Measurements from ENCODE around the gene ELANE.

ELANE gene

GRCh38 chr19:867855-868457 is 15.9 kb downstream of the ELANE start:
- no peak overlapping the region for H3K4me3 ChIP-seq (ENCODE audit: low read depth, low read length)
- DNase-seq (ENCODE audit: low read depth, low spot score) = no peak
- no peak for TF ChIP-seq CTCF (IDR thresholded peaks at IDR 0.05; ENCODE audit: insufficient read depth, low read length, missing control alignments)
- CTCF ChIA-PET = interaction anchor here (1.1 kb wide), 1 partner anchor 12 kb away, joined by 3 read pairs; no protein-coding TSS in a partner anchor
- POLR2A ChIA-PET = no interaction called here

DNA sequence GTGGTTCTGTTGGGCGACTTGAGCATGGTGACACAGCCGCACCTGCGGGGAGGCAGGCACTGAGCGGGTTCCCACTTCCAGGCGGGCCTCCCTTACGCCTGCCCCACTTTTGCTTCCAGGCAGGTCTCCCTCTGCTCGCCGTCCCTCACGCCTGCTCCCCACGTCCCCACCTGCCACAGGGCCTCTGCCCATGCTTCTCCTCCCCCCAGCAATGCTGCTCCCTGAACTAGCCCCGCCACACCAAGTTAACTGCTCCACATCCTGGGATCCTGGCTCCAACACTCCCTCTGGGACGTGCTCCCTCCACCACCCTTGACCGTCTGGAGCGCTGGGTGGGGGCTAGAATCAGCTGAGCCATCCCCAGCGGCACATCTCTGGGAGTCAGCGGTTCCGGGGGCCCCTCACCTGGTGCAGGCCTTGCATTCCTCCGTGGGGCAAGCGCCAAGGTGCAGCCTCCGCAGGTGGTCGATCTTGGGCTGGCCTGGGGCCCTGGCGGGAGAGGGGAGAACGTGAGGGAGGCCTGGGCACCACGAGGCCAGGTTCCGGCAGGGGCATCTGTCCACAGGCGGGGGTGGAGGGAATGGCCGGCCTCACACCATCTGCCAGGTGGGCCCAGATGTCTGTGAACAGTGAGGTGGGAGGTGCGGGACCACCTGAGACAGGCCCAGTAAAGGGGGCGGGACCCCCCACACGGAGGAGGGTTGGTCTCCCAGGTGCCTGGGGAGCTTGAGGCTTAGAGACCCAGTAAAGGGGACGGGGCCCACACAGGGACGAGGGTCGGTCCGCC is 16.5 kb downstream of the ELANE start:
- H3K4me3 ChIP-seq (ENCODE audit: low read depth, low read length) = no peak overlapping the region
- CTCF ChIA-PET = interaction anchor here (0.6 kb wide), 1 partner anchor 10 kb away, joined by 3 read pairs; no protein-coding TSS in a partner anchor
- no peak for TF ChIP-seq CTCF (IDR thresholded peaks at IDR 0.05; ENCODE audit: insufficient read depth, low read length, missing control alignments)
- POLR2A ChIA-PET = no interaction called here
- no peak for DNase-seq (ENCODE audit: low read depth, low spot score)

- no peak overlapping the region for H3K4me3 ChIP-seq (ENCODE audit: low read depth, low read length)
- no peak for TF ChIP-seq CTCF (IDR thresholded peaks at IDR 0.05; ENCODE audit: insufficient read depth, low read length, missing control alignments)
- peak; percentile 75 for DNase-seq (ENCODE audit: low read depth, low spot score)
- ChIA-PET POLR2A (no interaction called here), CTCF (interaction anchor here (0.6 kb wide), 1 partner anchor 11 kb away, joined by 3 read pairs; no protein-coding TSS in a partner anchor)
Measured at GRCh38 chr19:869245-870177, 17.4 kb downstream of the ELANE start.

DNA sequence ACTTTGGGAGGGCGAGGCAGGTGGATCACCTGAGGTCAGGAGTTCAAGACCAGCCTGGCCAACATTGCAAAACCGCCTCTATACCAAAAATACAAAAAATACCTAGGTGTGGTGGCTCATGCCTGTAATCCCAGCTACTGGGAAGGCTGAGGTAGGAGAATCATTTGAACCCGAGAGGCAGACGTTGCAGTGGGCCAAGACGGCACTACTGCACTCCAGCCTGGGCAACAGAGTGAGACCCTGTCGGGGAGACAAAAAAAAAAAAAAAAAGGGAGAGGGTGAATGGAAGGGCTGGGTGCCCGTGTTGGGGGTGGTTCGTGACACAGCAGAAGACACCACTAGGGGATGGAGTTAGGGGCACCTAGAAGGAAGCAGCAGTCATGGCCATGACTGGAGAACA is 18.2 kb downstream of the ELANE start:
- no peak for TF ChIP-seq CTCF (IDR thresholded peaks at IDR 0.05; ENCODE audit: insufficient read depth, low read length, missing control alignments)
- H3K4me3 ChIP-seq (ENCODE audit: low read depth, low read length) = no peak overlapping the region
- no peak for DNase-seq (ENCODE audit: low read depth, low spot score)
- CTCF ChIA-PET = no interaction called here
- POLR2A ChIA-PET = no interaction called here

- TF ChIP-seq CTCF (IDR thresholded peaks at IDR 0.05; ENCODE audit: insufficient read depth, low read length, missing control alignments) = no peak
- H3K4me3 ChIP-seq (ENCODE audit: low read depth, low read length) = no peak overlapping the region
- no peak for DNase-seq (ENCODE audit: low read depth, low spot score)
- ChIA-PET POLR2A (no interaction called here), CTCF (interaction anchor here (1.2 kb wide), 1 partner anchor 13 kb away, joined by 4 read pairs; no protein-coding TSS in a partner anchor)
Measured at GRCh38 chr19:870963-871401, 18.9 kb downstream of the ELANE start.

All from AG04449 (cell line).